ENCODE data around the gene CA14.

Gene CA14

GRCh38 chr1:150295476-150295875, 37.9 kb downstream of the CA14 start:
- Histone ChIP-seq H3K4me3 (replicated peaks; ENCODE audit: insufficient read depth, low read length) (no peak overlapping the region), H3K27me3 (ENCODE audit: insufficient read depth, poor library complexity, severe bottlenecking) (no peaks in the 10 kb centered on the region), H3K27ac (replicated peaks) (no peak overlapping the region)
- TF ChIP-seq GABPA (IDR thresholded peaks at IDR 0.05; ENCODE audit: low read depth) (no peak), REST (IDR thresholded peaks at IDR 0.05; ENCODE audit: insufficient replicate concordance, low read depth) (no peak), POLR2AphosphoS5 (IDR thresholded peaks at IDR 0.05; ENCODE audit: low read depth) (no peak), CTCF (IDR thresholded peaks at IDR 0.05; ENCODE audit: insufficient read depth, low read length) (no peak), SPI1 (IDR thresholded peaks at IDR 0.05; ENCODE audit: borderline replicate concordance, low read depth) (no peak)
- DNase-seq (ENCODE audit: low read depth in 1 of 2, low spot score in 1 of 2): no peak

GRCh38 chr1:150299716-150300115, 42.1 kb downstream of the CA14 start:
- Histone ChIP-seq H3K27ac (replicated peaks) (no peak overlapping the region), H3K27me3 (ENCODE audit: insufficient read depth, poor library complexity, severe bottlenecking) (no peaks in the 10 kb centered on the region), H3K4me3 (replicated peaks; ENCODE audit: insufficient read depth, low read length) (no peak overlapping the region)
- no peak for DNase-seq (ENCODE audit: low read depth in 1 of 2, low spot score in 1 of 2)
- TF ChIP-seq GABPA (IDR thresholded peaks at IDR 0.05; ENCODE audit: low read depth): no peak
- no peak for TF ChIP-seq REST (IDR thresholded peaks at IDR 0.05; ENCODE audit: insufficient replicate concordance, low read depth)
- TF ChIP-seq SPI1 (IDR thresholded peaks at IDR 0.05; ENCODE audit: borderline replicate concordance, low read depth): no peak
- TF ChIP-seq CTCF (IDR thresholded peaks at IDR 0.05; ENCODE audit: insufficient read depth, low read length): no peak
- TF ChIP-seq POLR2AphosphoS5 (IDR thresholded peaks at IDR 0.05; ENCODE audit: low read depth): no peak

GRCh38 chr1:150302338-150302737, 44.8 kb downstream of the CA14 start:
- no peak overlapping the region for H3K4me3 ChIP-seq (replicated peaks; ENCODE audit: insufficient read depth, low read length)
- no peak for DNase-seq (ENCODE audit: low read depth in 1 of 2, low spot score in 1 of 2)
- TF ChIP-seq SPI1 (IDR thresholded peaks at IDR 0.05; ENCODE audit: borderline replicate concordance, low read depth): no peak
- no peak for TF ChIP-seq GABPA (IDR thresholded peaks at IDR 0.05; ENCODE audit: low read depth)
- TF ChIP-seq REST (IDR thresholded peaks at IDR 0.05; ENCODE audit: insufficient replicate concordance, low read depth): no peak
- TF ChIP-seq POLR2AphosphoS5 (IDR thresholded peaks at IDR 0.05; ENCODE audit: low read depth): no peak
- TF ChIP-seq CTCF (IDR thresholded peaks at IDR 0.05; ENCODE audit: insufficient read depth, low read length): no peak
- H3K27ac ChIP-seq (replicated peaks): no peak overlapping the region
- H3K27me3 ChIP-seq (ENCODE audit: insufficient read depth, poor library complexity, severe bottlenecking): no peaks in the 10 kb centered on the region

Data from HL-60 (cell line).